ENCODE data around the gene MAP2K4.
"Not testable (repeated sequence)": the region's sequence is repeated elsewhere in the genome, so short reads cannot be mapped to it uniquely, and the experiment has no call there.

Gene MAP2K4

GRCh38 chr17:12020642-12021622, at the start of gene MAP2K4:
TSS of gene MAP2K4 (plus strand) at chr17:12020877. CDS start at chr17:12020887, 10 bp downstream.
- DNase-seq, result peak; percentile 94

- DNase-seq, result not testable (repeated sequence)
These were observed 47.9 kb upstream of the MAP2K4 start for GRCh38 chr17:11972741-11973140.

GRCh38 chr17:11979795-11980194, 40.9 kb upstream of the MAP2K4 start:
- no peak for DNase-seq

- DNase-seq, result no peak
These were observed 39.9 kb upstream of the MAP2K4 start for GRCh38 chr17:11980813-11981212.

- DNase-seq, result no peak
These were observed 38.8 kb upstream of the MAP2K4 start for GRCh38 chr17:11981862-11982261.

- no peak for DNase-seq
These were observed 34.3 kb upstream of the MAP2K4 start for GRCh38 chr17:11986179-11986941.

- DNase-seq, result no peak
These were observed 33.7 kb upstream of the MAP2K4 start for GRCh38 chr17:11986942-11987329.

- no peak for DNase-seq
These were observed 30.2 kb upstream of the MAP2K4 start for GRCh38 chr17:11990363-11990983.

GRCh38 chr17:11991461-11991860, 29.2 kb upstream of the MAP2K4 start:
- no peak for DNase-seq

- DNase-seq, result peak; percentile 44
These were observed 23.9 kb upstream of the MAP2K4 start for GRCh38 chr17:11996722-11997146.

GRCh38 chr17:11997147-11997971, 23.3 kb upstream of the MAP2K4 start, which contains the start of gene ZNF18:
TSS of gene ZNF18 (minus strand) at chr17:11997475. CDS start at chr17:11992829, 4,646 bp downstream.
- peak; percentile 96 for DNase-seq

GRCh38 chr17:11997972-11998233, 22.8 kb upstream of the MAP2K4 start:
- DNase-seq, result no peak

GRCh38 chr17:11999696-12000095, 21.0 kb upstream of the MAP2K4 start:
- DNase-seq, result no peak

- no peak for DNase-seq
These were observed 13.2 kb upstream of the MAP2K4 start for GRCh38 chr17:12007466-12007865.

- no peak for DNase-seq
These were observed 1.0 kb downstream of the MAP2K4 start for GRCh38 chr17:12021623-12022140.

GRCh38 chr17:12022310-12022709, 1.6 kb downstream of the MAP2K4 start:
- DNase-seq, result no peak

GRCh38 chr17:12024327-12024726, 3.6 kb downstream of the MAP2K4 start:
- DNase-seq, result no peak

GRCh38 chr17:12027658-12028057, 7.0 kb downstream of the MAP2K4 start:
- DNase-seq, result no peak

- DNase-seq, result no peak
These were observed 7.9 kb downstream of the MAP2K4 start for GRCh38 chr17:12028611-12029010.

GRCh38 chr17:12034538-12034937, 13.9 kb downstream of the MAP2K4 start:
- DNase-seq, result no peak

- no peak for DNase-seq
These were observed 15.0 kb downstream of the MAP2K4 start for GRCh38 chr17:12035673-12036072.

- no peak for DNase-seq
These were observed 17.3 kb downstream of the MAP2K4 start for GRCh38 chr17:12037970-12038369.
